GM23338 (cell line): ENCODE data around the gene AKT2.

Experiments used
- CREB1 ChIP-seq: fragments of 250-450 bp; sonication (Bioruptor Pico); IDR thresholded peaks from 2 replicates; pipeline ENCODE4 v1.5.0; 2020; ENCODE audit warnings: low read depth, mild to moderate bottlenecking, moderate library complexity
- CTCF ChIP-seq, 2 experiments: fragments of 200-600 bp in 1 of 2; sonication (generic) in 1 of 2; conservative IDR thresholded peaks; 2 replicates each; pipeline versions ENCODE4 v1.5.1 to v1.6.1; 2016 to 2017; ENCODE audit warnings: antibody characterized with exemption in 2 of 2, low read depth in 2 of 2, mild to moderate bottlenecking in 2 of 2, moderate library complexity in 1 of 2
- ETS1 ChIP-seq: IDR thresholded peaks from 2 replicates; pipeline ENCODE4 v1.6.1; 2016; ENCODE audit warnings: antibody characterized with exemption
- EZH2 ChIP-seq: fragments of 200-600 bp; sonication (generic); IDR thresholded peaks from one replicate; pipeline ENCODE4 v1.8.0; 2017; ENCODE audit warnings: antibody characterized with exemption, mild to moderate bottlenecking, low read depth; ENCODE audit not compliant: unreplicated experiment
- EZH2phosphoT487 ChIP-seq: fragments of 200-600 bp; sonication (generic); IDR thresholded peaks from one replicate; pipeline ENCODE4 v1.8.1; 2018; ENCODE audit warnings: antibody characterized with exemption; ENCODE audit not compliant: unreplicated experiment
- JUNB ChIP-seq: IDR thresholded peaks from one replicate; pipeline ENCODE4 v1.6.1; 2016; ENCODE audit warnings: antibody characterized with exemption; ENCODE audit not compliant: unreplicated experiment
- NANOG ChIP-seq: IDR thresholded peaks from 2 replicates; pipeline ENCODE4 v1.6.1; 2016; ENCODE audit warnings: antibody characterized with exemption, borderline replicate concordance
- POLR2AphosphoS5 ChIP-seq: IDR thresholded peaks from 2 replicates; pipeline ENCODE4 v1.6.1; 2016; ENCODE audit warnings: antibody characterized with exemption, low read depth
- REST ChIP-seq: IDR thresholded peaks from one replicate; pipeline ENCODE4 v1.6.1; 2018; ENCODE audit warnings: antibody characterized with exemption; ENCODE audit not compliant: unreplicated experiment
- STAT1 ChIP-seq: IDR thresholded peaks from one replicate; pipeline ENCODE4 v1.6.1; 2016; ENCODE audit warnings: antibody characterized with exemption; ENCODE audit not compliant: unreplicated experiment
- ZNF114 ChIP-seq: fragments of 250-450 bp; sonication (Bioruptor Pico); IDR thresholded peaks from 2 replicates; pipeline ENCODE4 v1.5.0; 2020; ENCODE audit warnings: mild to moderate bottlenecking, moderate library complexity
- ZNF331 ChIP-seq: fragments of 250-450 bp; sonication (Bioruptor Pico); IDR thresholded peaks from 2 replicates; pipeline ENCODE4 v1.5.0; 2020; ENCODE audit warnings: low read depth, mild to moderate bottlenecking, moderate library complexity
- ZNF462 ChIP-seq: fragments of 250-450 bp; sonication (Bioruptor Pico); IDR thresholded peaks from 2 replicates; pipeline ENCODE4 v1.5.0; 2020; ENCODE audit warnings: mild to moderate bottlenecking, moderate library complexity

GRCh38 chr19:40300668-40301067 lies 15.5 kb upstream of the AKT2 start:
- no peak for TF ChIP-seq POLR2AphosphoS5
- no peak for TF ChIP-seq CTCF (conservative IDR thresholded peaks at IDR 0.05; ENCODE audit: low read depth in 2 of 2)
- no peak for TF ChIP-seq JUNB
- no peak for TF ChIP-seq EZH2phosphoT487
- no peak for TF ChIP-seq EZH2
- no peak for TF ChIP-seq REST
- no peak for TF ChIP-seq CREB1 (CRISPR knock-in tag)
- no peak for TF ChIP-seq ETS1
- no peak for TF ChIP-seq ZNF331 (CRISPR knock-in tag)
- TF ChIP-seq NANOG, result no peak
- no peak for TF ChIP-seq ZNF114 (CRISPR knock-in tag)
- TF ChIP-seq STAT1, result no peak
- TF ChIP-seq ZNF462 (CRISPR knock-in tag), result no peak
